ENCODE measurements around the gene DCAF15.

Gene DCAF15

DNA sequence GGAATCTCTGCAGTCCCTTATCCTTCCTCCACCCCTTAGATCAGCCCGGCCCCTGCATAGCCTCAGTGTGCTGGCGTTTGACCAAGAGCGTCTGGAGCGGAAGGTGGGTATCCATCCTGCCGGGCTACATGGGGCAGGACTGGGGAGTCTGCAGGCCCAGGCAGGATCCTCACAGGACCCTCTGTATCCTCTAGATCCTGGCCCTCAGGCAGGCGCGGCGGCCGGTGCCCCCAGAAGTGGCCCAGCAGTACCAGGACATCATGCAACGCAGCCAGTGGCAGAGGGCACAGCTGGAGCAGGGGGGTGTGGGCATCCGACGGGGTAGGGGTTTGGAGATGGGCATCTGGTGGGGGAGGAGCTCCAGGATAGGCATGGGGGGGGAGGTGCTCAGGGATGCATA, 23.0 kb upstream of the DCAF15 start:
- no peak for DNase-seq (ENCODE audit: low read depth, low spot score)
- H3K27ac ChIP-seq: no peak overlapping the region

DNA sequence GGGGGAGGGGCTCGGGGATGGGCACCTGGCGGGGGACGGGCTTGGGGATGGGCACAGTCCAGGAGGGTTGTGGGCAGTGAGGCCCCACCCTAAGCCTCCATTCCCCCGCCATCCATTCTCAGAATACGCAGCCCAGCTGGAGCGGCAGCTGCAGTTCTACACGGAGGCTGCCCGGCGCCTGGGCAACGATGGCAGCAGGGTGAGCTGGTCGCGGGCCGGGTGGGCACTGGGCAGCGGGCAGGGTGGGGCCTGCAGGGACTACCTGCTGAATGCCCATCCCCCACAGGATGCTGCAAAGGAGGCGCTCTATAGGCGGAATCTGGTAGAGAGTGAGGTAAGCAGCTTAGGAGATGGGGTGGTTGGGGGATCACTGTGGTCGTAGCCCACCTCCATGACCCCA, 22.4 kb upstream of the DCAF15 start:
- DNase-seq (ENCODE audit: low read depth, low spot score): no peak
- no peak overlapping the region for H3K27ac ChIP-seq

DNA sequence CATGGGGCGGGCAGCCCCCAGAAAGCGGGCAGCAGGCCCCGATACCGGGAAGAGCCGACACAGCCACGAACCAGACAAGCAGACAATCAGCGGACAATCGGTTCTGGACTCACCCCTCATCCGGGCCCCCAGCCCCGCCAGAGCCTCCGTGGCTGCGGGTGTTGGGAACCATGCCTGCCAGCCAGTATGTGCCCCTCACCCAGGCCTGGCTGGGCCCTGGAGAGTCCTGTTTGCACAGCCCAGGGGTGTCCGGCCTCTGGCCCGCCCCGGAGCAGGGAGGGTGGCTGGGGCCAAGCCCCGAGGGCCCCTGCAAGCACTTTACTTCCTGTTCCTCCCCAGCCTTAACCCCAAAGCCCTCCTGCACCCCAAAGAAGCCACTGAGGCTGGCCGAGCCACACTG, 21.9 kb upstream of the DCAF15 start:
- DNase-seq (ENCODE audit: low read depth, low spot score): no peak
- no peak overlapping the region for H3K27ac ChIP-seq

DNA sequence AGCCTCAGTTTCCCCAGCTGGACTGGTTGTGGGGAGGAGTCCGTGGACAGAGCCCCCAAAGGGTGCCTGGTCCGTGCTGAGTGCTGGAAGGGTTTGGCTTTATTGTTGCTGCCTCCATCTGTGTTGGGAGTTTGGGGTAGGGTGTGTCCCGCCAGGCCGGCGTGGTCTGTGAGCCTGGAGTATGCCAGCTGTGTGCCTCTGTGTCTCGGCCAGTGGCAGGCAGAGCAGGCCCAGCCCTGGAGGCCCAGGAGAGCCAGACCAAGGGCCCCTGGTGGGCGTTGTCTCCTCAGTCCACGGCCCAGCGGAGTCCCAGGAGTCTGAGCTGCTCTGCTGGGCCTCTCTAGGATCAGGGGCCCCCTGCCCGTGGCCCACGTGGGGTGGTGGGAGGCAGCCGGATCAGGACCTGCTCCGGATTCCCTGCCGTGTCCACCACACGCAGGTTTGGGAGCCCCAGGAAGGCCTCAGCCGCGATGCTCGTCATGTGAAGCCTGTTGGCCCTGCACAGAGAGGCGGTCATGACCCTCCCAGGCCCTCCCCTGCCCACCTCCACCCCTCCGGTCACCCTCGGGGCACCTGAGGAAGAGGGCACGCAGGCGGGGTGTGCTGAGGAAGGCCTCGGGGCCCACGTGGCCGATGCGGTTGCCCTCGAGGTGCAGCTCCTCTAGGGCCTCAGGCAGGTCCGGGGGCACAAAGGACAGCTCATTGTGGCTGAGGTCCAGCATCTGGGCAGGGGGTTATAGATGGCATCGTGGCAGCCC, 20.7 kb upstream of the DCAF15 start:
- no peak overlapping the region for H3K27ac ChIP-seq
- no peak for DNase-seq (ENCODE audit: low read depth, low spot score)

DNA sequence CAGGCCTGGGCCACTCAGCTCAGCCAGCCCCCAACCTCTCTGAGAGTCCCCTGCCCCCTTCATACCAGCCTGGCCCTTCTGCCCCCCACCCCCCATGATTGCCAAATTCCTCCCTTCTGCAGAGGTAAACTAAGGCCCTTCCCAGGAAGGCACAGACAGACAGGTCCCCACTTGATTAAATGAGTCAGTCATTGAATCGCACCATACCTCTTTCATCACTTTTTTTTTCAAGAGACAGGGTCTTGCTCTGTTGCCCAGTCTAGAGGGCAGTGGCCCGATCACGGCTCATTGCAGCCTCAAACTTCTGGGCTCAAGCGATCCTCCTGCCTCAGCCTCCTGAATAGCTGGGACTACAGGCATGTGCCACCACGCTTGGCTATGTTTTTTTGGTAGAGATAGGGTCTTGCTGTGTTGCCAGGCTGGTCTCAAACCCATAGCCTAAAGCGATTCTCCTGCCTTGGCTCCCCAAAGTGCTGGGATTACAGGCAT, 20.1 kb upstream of the DCAF15 start:
- no peak overlapping the region for H3K27ac ChIP-seq
- DNase-seq (ENCODE audit: low read depth, low spot score): no peak

DNA sequence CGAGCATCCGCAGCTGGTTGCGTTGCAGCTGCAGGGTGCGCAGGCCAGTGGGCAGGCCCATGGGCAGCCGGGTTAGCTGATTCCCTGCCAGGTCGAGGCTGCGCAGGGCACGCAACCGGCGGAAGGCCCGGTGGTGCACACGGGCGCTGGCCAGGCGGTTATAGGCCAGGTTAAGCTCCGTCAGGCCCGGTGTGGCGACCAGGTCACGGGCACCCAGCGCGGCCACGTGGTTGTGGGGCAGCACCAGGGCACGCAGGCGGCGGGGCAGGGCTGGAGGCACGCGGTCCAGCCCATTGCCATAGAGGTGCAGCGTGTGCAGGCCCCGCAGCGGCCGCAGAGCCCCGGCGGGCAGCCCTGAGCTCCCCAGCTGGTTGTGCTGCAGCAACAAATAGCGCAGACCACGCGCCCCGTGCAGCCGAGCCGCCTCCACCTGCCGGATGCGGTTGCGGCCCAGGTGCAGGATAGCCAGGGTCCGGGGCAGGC, 19.4 kb upstream of the DCAF15 start:
- DNase-seq (ENCODE audit: low read depth, low spot score): no peak
- H3K27ac ChIP-seq: no peak overlapping the region

DNA sequence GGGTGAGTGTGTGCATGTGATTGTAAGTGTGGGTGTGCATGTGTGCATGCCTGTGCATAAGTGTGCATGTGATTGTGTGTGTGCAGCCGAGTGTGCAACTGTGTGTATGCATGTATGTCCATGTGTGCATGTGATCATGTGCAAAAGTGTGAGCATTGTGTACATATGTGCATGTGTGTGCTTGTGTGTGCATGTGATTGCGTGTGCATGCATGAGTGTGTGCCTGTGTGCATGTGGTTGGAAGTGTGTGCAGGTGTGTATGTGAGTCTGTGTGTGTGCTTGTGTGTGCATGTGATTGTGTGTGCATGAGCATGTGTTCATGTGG, 17.6 kb upstream of the DCAF15 start:
- no peak for DNase-seq (ENCODE audit: low read depth, low spot score)
- H3K27ac ChIP-seq: no peak overlapping the region

DNA sequence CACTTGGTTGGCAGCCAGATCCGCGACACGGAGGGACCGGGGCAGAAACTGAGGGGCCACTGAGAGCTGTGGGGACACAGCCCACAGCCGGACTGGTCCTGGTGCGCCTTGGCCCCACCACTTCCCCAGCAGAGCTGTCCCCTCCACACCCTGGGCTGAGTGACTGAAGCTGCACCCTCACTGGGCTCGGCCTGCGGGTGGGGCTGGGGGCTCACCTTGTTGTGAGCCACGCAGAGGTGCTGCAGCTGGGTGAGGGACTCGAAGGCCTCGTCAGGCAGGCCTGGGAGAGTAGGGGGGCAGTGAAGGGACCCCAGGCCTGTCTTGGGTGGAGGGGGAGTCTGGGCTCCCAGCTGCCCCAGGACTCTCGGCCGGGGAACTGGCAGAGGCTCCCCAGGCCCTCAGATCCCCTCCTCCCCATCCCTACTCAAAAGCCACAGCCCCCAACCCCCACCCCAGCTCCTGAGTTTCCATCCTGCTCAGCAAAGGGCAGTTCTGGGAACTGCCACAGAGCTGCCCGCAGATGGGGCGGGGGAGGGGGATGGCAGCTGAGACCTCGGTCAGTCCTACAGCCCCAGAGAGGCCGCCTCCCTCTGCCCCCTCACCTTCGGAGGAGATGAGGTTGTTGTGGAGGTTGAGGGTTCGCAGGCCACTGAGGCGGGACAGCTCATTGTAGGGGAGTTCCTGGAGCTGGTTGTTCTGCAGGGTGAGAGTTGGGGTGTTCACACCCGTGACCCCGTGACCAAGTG, 16.4 kb upstream of the DCAF15 start:
- H3K27ac ChIP-seq: no peak overlapping the region
- no peak for DNase-seq (ENCODE audit: low read depth, low spot score)

DNA sequence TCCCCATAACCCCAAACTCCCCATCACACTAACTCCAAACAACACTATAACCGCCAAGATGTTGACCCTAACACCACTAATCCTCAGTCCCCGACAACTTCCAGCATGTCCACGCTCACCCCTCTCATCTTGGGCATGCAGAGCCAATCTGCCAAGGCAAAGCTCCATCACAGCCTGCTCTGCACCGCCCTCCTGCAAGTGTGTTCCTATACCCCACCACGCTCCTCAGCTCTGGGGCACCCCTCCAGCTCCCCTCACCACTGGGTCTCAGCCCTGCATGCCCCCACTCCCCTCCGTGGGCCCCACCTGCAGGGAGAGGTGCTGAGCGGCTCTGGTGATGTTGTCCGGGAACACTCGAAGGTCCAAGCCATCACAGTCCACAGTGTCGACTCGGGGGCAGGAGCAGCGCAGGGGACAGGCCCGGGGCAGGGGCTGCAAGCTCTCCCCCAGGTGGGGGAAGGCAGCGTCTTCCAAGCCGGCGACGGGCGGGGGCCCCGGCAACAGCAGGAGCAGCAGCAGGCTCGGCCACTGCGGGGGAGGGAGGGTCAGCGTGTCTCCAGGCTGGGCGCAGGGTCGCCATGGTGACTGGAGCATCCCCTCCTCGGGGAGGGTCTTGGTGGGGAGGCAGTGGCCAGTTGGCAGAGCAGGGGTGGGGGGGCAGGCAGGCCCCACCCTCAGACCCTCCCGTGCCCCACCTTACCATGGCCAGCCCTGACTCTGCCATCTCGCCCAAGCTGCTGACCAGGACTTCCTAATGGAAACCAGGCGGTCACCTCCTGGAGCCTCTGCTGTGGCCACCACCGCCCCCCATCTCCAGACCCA, 14.6 kb upstream of the DCAF15 start:
- H3K27ac ChIP-seq: no peak overlapping the region
- no peak for DNase-seq (ENCODE audit: low read depth, low spot score)

DNA sequence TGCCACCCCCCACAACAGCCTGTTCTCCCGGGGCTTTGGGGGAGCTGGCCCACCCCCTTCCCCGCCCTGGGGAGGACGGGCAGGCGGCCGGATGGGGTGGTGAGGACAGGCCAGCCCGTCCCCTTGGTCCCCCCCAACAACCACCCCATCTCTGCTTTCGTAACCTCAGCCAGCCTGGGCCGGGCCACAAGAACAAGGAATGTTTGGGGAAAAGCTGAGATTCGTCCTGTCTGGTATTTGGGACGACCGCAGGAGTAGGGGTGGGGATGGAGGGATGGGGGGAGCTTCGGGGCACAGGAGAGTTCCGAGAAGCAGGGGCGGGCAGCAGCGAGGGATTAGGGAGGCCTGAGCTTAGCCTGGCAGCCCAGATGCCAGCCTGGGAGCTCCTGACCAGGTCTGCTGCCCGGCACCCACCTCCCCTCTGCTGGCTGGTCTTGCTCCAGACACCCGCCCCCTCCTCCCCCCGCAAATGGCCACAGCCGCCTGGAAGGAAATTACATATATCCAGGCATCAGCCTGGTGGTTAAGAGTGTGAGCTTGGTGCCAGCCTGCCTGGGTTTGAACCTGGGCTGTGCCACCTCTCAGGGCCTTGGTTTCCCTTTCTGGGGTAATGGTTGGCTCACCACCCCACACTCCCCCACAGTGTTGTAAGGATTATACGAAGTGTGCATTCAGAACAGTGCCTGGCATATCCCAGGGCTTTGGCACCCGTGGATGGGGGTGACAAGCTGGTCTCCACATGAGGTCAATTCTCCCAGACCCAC, 13.8 kb upstream of the DCAF15 start, which contains the start of gene PODNL1:
TSS of gene PODNL1 (minus strand) at position 117 of the 764 bp plus-strand sequence. CDS start 236 bp downstream, outside the sequence.
- no peak for DNase-seq (ENCODE audit: low read depth, low spot score)
- H3K27ac ChIP-seq: no peak within 1 kb of the TSS

DNA sequence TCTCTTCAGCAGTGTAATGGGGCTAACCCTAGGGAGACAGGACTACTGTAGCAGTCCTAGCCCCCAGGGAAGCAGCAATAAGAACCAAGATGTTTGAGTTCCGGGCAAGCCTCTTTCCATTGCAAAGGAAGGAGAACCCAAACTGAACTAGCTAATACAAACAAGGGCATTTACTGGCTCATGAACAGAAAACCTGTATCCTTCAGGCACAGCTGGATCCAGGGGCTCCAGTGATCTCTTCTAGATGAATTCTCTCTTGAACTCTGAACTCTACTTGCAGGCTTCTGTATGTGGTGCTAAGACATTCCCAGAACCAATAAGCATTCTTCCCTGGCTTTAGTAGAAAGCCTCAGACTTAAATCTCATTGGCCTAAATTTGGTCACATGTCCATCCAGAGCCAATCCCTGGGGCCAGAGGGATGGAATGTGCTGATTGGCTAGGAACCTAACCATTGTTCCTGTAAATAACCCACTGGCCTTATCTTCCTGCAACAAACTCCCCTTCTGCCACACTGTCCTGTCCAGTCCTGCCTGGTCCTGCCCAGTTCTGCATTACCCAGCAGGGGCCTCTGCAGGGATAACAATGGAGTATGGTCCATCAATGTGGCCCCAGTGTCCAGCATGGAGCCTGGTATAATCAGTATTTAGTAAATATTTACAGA, 10.2 kb upstream of the DCAF15 start:
- no peak for DNase-seq (ENCODE audit: low read depth, low spot score)
- no peak overlapping the region for H3K27ac ChIP-seq

DNA sequence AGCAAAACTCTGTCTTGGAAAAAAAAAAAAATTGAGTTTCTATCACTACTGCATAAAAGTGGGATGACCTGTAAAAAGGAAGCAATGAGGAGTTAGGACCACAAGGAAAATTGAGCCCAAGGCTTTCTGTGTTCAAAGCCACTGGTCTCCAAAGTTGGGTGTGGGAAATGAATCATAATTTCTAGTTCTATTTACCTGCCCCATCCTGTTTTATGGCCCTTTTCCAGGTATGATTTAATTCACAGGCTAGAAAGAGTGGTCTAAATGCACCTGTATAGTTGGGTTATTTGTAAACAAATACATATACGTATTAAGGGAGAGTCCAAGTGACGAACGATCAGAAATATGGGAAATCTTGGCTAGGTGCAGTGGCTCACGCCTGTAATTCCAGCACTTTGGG, 5.9 kb upstream of the DCAF15 start:
- H3K27ac ChIP-seq: peak overlapping the region; percentile 22
- DNase-seq (ENCODE audit: low read depth, low spot score): peak; percentile 60

DNA sequence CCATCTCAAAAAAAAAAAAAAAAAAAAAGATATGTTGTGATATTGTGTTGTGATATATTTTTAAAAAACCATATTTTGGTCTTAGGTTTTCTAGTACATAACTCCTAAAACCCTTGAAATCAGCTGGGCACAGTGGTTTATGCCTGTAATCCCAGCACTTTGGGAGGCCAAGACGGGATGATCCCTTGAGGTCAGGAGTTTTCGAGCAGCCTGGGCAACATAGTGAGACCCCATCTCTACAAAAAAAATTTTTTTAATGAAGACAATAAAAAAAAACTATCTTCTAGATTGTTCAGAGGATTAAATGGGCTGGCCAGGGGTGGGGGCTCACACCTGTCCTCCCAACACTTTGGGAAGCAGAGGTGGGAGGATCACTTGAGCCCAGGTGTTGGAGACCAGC, 1.3 kb upstream of the DCAF15 start:
- DNase-seq (ENCODE audit: low read depth, low spot score): no peak
- H3K27ac ChIP-seq: no peak overlapping the region

DNA sequence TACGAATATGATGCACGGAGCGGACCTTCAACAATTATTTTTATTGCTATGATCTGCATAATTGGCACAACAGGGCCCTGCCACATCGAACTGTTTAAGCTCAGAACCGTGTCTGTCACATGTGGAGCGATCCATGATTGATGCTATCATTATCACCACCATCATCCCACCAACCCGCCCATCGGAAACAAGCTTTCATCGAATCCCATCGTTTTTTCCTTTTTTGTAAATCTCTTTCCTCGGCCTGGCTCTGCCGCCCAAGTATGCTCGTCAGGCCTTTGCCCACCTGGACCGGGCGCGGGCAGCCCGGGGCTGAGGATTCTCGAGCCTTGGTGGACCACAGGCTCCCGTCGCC, 533 bp upstream of the DCAF15 start:
- H3K27ac ChIP-seq: no peak overlapping the region
- no peak for DNase-seq (ENCODE audit: low read depth, low spot score)

DNA sequence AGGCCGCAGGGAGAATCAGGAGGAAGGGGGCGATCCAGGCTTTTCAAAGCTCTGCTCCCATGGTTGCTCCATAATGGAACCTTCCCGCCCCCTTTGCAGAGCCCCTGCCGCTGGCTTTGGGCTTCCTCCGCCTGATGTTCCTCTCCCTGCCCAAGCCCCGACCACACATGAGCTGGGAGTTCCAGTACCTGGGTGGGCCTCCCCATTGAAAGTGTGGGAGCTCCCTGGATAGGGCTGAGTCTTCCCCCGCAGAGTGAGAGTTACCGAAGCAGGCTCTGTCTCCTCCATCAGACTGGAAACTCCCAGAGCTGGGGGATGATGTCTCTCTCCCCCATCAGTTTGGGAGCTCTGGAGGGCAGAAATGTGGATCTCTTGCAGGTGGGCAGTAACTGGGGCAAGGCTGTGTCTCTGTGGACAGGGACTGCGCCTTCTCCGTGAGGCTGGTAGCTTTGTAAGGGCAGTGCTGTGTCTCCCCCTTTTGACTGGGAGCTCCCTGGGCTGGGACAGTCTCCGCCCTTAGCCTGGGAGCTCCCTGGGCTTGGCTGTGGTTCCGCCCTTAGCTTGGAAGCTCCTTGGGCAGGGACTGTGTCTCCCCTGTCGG, 722 bp downstream of the DCAF15 start:
- DNase-seq (ENCODE audit: low read depth, low spot score): no peak
- peak overlapping the region; percentile 28 for H3K27ac ChIP-seq

DNA sequence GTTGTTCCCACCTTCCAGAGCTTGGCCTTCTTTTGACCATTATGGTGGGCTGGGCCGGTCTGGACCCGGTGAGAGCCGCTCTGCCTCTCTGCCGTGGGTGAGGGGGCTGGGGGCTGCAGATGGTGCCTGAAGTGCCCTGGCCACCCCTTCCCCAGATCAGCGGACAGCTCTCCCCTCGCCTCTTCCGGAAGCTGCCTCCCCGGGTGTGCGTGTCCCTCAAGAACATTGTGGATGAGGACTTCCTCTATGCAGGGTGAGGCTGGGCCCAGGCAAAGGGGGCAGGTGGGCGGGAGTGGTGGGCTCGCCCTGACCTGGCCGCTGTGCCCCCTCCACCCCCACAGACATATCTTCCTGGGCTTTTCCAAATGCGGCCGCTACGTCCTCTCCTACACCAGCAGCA, 1.9 kb downstream of the DCAF15 start:
- DNase-seq (ENCODE audit: low read depth, low spot score): no peak
- no peak overlapping the region for H3K27ac ChIP-seq

DNA sequence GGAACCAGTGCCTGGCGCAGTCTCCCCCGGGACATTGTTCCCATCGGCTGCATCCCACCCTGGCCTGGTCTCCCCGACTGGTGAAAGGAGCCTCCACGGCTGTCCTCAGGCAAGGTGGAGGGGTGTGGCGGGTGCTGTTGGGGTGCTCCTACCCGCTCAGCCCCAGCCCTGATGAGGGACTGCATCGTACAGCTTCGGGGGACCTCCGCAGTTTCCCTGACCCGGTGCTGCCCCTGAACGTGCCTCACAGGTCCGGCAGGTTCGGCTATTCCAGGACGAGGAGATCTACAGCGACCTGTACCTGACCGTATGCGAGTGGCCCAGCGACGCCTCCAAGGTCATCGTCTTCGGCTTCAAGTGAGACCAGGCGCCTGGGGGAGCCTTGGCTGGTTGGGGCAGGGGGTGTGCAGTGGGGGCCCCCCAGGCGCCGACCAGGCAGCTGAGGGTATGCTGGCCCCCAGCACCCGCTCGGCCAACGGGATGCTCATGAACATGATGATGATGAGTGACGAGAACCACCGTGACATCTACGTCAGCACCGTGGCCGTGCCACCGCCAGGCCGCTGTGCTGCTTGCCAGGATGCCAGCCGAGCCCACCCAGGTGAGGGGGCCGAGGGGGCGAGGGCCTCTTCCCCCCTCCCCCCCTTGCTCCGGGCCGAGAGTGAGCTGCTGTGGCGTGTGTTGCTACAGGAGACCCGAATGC, 3.5 kb downstream of the DCAF15 start:
- DNase-seq (ENCODE audit: low read depth, low spot score): no peak
- no peak overlapping the region for H3K27ac ChIP-seq

DNA sequence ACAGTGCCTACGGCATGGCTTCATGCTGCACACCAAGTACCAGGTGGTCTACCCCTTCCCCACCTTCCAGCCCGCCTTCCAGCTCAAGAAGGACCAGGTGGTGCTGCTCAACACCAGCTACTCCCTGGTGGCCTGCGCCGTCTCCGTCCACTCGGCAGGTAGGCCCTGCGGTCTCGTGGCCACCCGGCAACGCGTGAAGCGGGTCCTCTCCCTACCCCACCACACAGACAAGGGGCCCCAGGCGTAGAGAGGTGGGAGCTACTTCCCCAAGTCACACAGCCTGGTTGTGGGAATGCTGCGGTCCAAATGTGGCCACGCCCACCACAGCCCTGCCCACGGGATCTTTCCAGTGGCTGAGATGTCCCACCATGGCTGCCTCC, 4.0 kb downstream of the DCAF15 start:
- no peak for DNase-seq (ENCODE audit: low read depth, low spot score)
- no peak overlapping the region for H3K27ac ChIP-seq

DNA sequence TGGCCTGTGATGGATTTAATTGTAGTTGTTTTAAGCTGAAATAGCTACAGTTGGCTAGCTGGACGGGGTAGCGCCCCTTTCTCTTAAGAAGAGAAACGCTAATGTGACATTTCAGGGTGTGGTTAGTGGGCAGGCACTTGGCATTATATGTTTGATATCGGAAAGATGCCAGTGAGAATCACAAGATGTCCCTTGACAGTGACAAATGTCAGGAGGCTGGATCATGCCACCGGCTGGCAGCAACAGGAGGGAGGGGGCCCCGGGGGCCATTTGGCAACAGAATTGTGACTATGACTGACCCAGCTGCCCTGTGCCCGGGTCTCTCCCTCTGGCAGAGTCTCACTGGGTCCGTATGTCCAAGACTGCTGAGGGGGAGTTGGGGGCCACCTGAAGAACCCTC, 4.7 kb downstream of the DCAF15 start:
- no peak overlapping the region for H3K27ac ChIP-seq

More for the DNA sequence above, 4.7 kb downstream of the DCAF15 start:
- no peak for DNase-seq (ENCODE audit: low read depth, low spot score)
